GM12878 (cell line): ENCODE measurements around the gene AMBRA1. TPM values are rescaled to one million over a fixed set of nuclear protein-coding genes. Genes with fewer than 3 reads are reported as not detected.
A peak's percentile ranks its signal among the peaks of the same experiment; 100 is the strongest.

ENCODE experiments used
- BRCA1 ChIP-seq: IDR thresholded peaks from 2 replicates; pipeline ENCODE4 v1.6.1; 2011; ENCODE audit warnings: low read depth, low read length, improper control_type of control experiment
- CBX5 ChIP-seq: sonication (generic); IDR thresholded peaks from 2 replicates; pipeline ENCODE4 v1.6.1; 2016; ENCODE audit warnings: low read depth, moderate library complexity, mild to moderate bottlenecking, inconsistent platforms
- EGR1 ChIP-seq, 2 experiments: IDR thresholded peaks; 1 replicate in 1 of 2; 2 replicates in 1 of 2; pipeline ENCODE4 v1.6.1; 2011 to 2012; ENCODE audit warnings: low read depth in 2 of 2, low read length in 2 of 2, borderline replicate concordance in 1 of 2, mild to moderate bottlenecking in 1 of 2, moderate library complexity in 1 of 2
- IKZF1 ChIP-seq: fragments of 450-650 bp; conservative IDR thresholded peaks from 2 replicates; pipeline ENCODE4 v1.6.1; 2017; ENCODE audit warnings: antibody characterized with exemption, mild to moderate bottlenecking
- IRF4 ChIP-seq: IDR thresholded peaks from 2 replicates; pipeline ENCODE4 v1.6.1; 2011; ENCODE audit warnings: low read depth, low read length
- JUNB ChIP-seq: IDR thresholded peaks from 2 replicates; pipeline ENCODE4 v1.6.1; 2016; ENCODE audit warnings: antibody characterized with exemption, mild to moderate bottlenecking
- NBN ChIP-seq: fragments of 450-650 bp; IDR thresholded peaks from 2 replicates; pipeline ENCODE4 v1.6.1; 2016
- NFXL1 ChIP-seq: fragments of 450-650 bp; IDR thresholded peaks from 2 replicates; pipeline ENCODE4 v1.6.1; 2017; ENCODE audit warnings: antibody characterized with exemption, mild to moderate bottlenecking, borderline replicate concordance
- SMC3 ChIP-seq: IDR thresholded peaks from 2 replicates; pipeline ENCODE4 v1.6.1; 2011; ENCODE audit warnings: low read length, improper control_type of control experiment, borderline replicate concordance
- SP1 ChIP-seq: IDR thresholded peaks from one replicate; pipeline ENCODE4 v1.6.1; 2011; ENCODE audit warnings: low read depth, low read length
- STAT3 ChIP-seq: IDR thresholded peaks from 2 replicates; pipeline ENCODE4 v1.6.1; 2011; ENCODE audit warnings: low read depth, low read length, improper control_type of control experiment
- WRNIP1 ChIP-seq: IDR thresholded peaks from 2 replicates; pipeline ENCODE4 v1.6.1; 2011; ENCODE audit warnings: low read depth, low read length, improper control_type of control experiment, borderline replicate concordance
- YY1 ChIP-seq: IDR thresholded peaks from 2 replicates; pipeline ENCODE4 v1.6.1; 2011; ENCODE audit warnings: low read depth, mild to moderate bottlenecking, low read length
- ZSCAN29 ChIP-seq: fragments of 450-650 bp; IDR thresholded peaks from 2 replicates; pipeline ENCODE4 v1.6.1; 2017; ENCODE audit warnings: mild to moderate bottlenecking, moderate library complexity
- ZZZ3 ChIP-seq: IDR thresholded peaks from 2 replicates; pipeline ENCODE4 v1.6.1; 2011; ENCODE audit warnings: low read depth; ENCODE audit not compliant: control insufficient read depth, insufficient read length
- polyA plus RNA-seq, 11 experiments: library from polyadenylated mRNA; depleted of rRNA in 4 of 11; unstranded in 6 of 11; stranded (reverse) in 5 of 11; fragments of >200 nt; fragmentation: Nextera tagmentation in 4 of 11; fragmentation: Illumina TruSeq in 1 of 11; extraction: Ambion mirVana in 4 of 11; extraction: Trizol in 1 of 11; gene quantifications; 1 replicate in 1 of 11; 2 replicates in 10 of 11; pipeline versions ENCODE4 v1.2.1 to v1.2.3, GENCODE V29; 2011 to 2016; ENCODE audit warnings: inconsistent platforms in 2 of 11, missing spikeins in 2 of 11, low read depth in 1 of 11
- total RNA-seq, 4 experiments: library from RNA; depleted of rRNA in 3 of 4; stranded (reverse); fragments of >200 nt in 3 of 4; fragmentation: Illumina TruSeq in 1 of 4; extraction: Trizol in 1 of 4; gene quantifications; 2 replicates each; pipeline versions ENCODE4 v1.2.1 to v1.2.3, GENCODE V29; 2013 to 2021
- TF ChIP-seq, protein P1 (sequence below): fragments of 450-650 bp; IDR thresholded peaks from 2 replicates; pipeline ENCODE4 v1.6.1; 2017; ENCODE audit warnings: mild to moderate bottlenecking
- TF ChIP-seq, protein P2 (sequence below): IDR thresholded peaks from 2 replicates; pipeline ENCODE4 v1.6.1; 2011; ENCODE audit warnings: low read depth, low read length, improper control_type of control experiment, borderline replicate concordance
- TF ChIP-seq, protein P3 (sequence below): fragments of 450-650 bp; IDR thresholded peaks from 2 replicates; pipeline ENCODE4 v1.6.1; 2017; ENCODE audit warnings: mild to moderate bottlenecking, moderate library complexity
- TF ChIP-seq, protein P4 (sequence below): fragments of 450-650 bp; IDR thresholded peaks from 2 replicates; pipeline ENCODE4 v1.6.1; 2017; ENCODE audit warnings: mild to moderate bottlenecking, low read depth, inconsistent platforms; ENCODE audit not compliant: poor library complexity, severe bottlenecking

The AMBRA1 gene
- total and polyA plus RNA-seq, 10 of the 15 experiments (the other 5 are each of a cell fraction or from before 2014, with no cell fraction given), result 0.57 to 34.3 (median 13.7) TPM

DNA sequence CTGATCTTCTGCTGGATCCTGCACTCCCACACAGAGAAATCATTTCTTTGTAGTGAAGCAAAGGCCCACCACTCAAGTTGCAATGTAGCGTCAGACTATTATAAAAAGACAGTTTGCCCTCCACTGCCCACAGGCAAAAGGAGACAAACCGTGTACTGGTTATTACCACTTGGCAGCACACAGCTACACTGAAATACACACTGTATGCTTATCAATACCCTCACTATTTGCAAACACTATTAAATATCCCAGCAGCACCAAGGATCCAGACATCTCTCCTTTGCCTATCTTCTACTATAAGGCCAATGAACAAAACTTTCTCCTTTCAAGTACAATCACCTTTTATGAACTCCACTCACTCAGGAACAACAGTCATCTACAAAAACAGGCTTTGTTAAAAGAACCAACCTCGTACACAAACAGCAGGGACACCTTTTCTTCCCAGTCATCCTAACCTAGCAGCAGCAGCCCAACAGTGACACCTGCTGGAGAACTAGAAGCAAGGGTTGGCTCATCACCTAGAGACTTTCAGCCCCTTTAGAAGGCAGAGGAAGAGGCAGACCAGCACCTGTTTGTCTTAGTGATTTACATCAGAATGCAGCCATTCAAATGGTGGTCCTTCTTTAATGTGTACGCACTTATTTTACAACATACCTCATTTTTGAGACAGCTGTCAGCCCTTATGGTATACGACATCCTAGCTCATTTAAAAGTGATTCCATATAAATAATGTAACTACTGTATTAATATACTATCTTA lies 56.1 kb downstream of the AMBRA1 start (continued):
- TF ChIP-seq, protein P1, sequence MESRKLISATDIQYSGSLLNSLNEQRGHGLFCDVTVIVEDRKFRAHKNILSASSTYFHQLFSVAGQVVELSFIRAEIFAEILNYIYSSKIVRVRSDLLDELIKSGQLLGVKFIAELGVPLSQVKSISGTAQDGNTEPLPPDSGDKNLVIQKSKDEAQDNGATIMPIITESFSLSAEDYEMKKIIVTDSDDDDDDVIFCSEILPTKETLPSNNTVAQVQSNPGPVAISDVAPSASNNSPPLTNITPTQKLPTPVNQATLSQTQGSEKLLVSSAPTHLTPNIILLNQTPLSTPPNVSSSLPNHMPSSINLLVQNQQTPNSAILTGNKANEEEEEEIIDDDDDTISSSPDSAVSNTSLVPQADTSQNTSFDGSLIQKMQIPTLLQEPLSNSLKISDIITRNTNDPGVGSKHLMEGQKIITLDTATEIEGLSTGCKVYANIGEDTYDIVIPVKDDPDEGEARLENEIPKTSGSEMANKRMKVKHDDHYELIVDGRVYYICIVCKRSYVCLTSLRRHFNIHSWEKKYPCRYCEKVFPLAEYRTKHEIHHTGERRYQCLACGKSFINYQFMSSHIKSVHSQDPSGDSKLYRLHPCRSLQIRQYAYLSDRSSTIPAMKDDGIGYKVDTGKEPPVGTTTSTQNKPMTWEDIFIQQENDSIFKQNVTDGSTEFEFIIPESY, result no peak
- TF ChIP-seq JUNB (no peak), SP1 (no peak), STAT3 (no peak), YY1 (0 out of 2 replicates have a peak, but pooled peaks have one; percentile 44), NBN (0 out of 2 replicates have a peak, but pooled peaks have one; percentile 36), CBX5 (no peak), WRNIP1 (0 out of 2 replicates have a peak, but pooled peaks have one; percentile 89), EGR1 (IDR thresholded peaks at IDR 0.05; ENCODE audit: borderline replicate concordance in 1 of 2, low read depth in 2 of 2, low read length in 2 of 2) (no peak), IKZF1 (no peak), ZZZ3 (no peak), IRF4 (0 out of 2 replicates have a peak, but pooled peaks have one; percentile 21), ZSCAN29 (no peak), SMC3 (peak; percentile 90), NFXL1 (no peak), BRCA1 (no peak)
- TF ChIP-seq, protein P2, sequence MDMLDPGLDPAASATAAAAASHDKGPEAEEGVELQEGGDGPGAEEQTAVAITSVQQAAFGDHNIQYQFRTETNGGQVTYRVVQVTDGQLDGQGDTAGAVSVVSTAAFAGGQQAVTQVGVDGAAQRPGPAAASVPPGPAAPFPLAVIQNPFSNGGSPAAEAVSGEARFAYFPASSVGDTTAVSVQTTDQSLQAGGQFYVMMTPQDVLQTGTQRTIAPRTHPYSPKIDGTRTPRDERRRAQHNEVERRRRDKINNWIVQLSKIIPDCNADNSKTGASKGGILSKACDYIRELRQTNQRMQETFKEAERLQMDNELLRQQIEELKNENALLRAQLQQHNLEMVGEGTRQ, result no peak
- TF ChIP-seq, protein P3, sequence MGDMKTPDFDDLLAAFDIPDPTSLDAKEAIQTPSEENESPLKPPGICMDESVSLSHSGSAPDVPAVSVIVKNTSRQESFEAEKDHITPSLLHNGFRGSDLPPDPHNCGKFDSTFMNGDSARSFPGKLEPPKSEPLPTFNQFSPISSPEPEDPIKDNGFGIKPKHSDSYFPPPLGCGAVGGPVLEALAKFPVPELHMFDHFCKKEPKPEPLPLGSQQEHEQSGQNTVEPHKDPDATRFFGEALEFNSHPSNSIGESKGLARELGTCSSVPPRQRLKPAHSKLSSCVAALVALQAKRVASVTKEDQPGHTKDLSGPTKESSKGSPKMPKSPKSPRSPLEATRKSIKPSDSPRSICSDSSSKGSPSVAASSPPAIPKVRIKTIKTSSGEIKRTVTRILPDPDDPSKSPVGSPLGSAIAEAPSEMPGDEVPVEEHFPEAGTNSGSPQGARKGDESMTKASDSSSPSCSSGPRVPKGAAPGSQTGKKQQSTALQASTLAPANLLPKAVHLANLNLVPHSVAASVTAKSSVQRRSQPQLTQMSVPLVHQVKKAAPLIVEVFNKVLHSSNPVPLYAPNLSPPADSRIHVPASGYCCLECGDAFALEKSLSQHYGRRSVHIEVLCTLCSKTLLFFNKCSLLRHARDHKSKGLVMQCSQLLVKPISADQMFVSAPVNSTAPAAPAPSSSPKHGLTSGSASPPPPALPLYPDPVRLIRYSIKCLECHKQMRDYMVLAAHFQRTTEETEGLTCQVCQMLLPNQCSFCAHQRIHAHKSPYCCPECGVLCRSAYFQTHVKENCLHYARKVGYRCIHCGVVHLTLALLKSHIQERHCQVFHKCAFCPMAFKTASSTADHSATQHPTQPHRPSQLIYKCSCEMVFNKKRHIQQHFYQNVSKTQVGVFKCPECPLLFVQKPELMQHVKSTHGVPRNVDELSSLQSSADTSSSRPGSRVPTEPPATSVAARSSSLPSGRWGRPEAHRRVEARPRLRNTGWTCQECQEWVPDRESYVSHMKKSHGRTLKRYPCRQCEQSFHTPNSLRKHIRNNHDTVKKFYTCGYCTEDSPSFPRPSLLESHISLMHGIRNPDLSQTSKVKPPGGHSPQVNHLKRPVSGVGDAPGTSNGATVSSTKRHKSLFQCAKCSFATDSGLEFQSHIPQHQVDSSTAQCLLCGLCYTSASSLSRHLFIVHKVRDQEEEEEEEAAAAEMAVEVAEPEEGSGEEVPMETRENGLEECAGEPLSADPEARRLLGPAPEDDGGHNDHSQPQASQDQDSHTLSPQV, result no peak
- TF ChIP-seq, protein P4, sequence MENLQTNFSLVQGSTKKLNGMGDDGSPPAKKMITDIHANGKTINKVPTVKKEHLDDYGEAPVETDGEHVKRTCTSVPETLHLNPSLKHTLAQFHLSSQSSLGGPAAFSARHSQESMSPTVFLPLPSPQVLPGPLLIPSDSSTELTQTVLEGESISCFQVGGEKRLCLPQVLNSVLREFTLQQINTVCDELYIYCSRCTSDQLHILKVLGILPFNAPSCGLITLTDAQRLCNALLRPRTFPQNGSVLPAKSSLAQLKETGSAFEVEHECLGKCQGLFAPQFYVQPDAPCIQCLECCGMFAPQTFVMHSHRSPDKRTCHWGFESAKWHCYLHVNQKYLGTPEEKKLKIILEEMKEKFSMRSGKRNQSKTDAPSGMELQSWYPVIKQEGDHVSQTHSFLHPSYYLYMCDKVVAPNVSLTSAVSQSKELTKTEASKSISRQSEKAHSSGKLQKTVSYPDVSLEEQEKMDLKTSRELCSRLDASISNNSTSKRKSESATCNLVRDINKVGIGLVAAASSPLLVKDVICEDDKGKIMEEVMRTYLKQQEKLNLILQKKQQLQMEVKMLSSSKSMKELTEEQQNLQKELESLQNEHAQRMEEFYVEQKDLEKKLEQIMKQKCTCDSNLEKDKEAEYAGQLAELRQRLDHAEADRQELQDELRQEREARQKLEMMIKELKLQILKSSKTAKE, result peak; percentile 35
